ENCODE measurements around the gene ZNF492. TPM values are rescaled to one million over a fixed set of nuclear protein-coding genes. Genes with fewer than 3 reads are reported as not detected.
A peak's percentile ranks its signal among the peaks of the same experiment; 100 is the strongest.
"Not testable (repeated sequence)": the region's sequence is repeated elsewhere in the genome, so short reads cannot be mapped to it uniquely, and the experiment has no call there.

The ZNF492 gene
- total RNA-seq (2014; rRNA removed) (0.81 and 3.0 TPM in 2 replicates), Bru-seq, nascent RNA (percentile 41 among the genes with signal in this experiment), BruChase-seq, experiment 1, labeled RNA remaining after a 6-hour chase (percentile 34 among the genes with signal in this experiment), BruChase-seq, experiment 2, labeled RNA remaining after a 2-hour chase (percentile 30 among the genes with signal in this experiment)
- long read RNA-seq: 0 reads

DNA sequence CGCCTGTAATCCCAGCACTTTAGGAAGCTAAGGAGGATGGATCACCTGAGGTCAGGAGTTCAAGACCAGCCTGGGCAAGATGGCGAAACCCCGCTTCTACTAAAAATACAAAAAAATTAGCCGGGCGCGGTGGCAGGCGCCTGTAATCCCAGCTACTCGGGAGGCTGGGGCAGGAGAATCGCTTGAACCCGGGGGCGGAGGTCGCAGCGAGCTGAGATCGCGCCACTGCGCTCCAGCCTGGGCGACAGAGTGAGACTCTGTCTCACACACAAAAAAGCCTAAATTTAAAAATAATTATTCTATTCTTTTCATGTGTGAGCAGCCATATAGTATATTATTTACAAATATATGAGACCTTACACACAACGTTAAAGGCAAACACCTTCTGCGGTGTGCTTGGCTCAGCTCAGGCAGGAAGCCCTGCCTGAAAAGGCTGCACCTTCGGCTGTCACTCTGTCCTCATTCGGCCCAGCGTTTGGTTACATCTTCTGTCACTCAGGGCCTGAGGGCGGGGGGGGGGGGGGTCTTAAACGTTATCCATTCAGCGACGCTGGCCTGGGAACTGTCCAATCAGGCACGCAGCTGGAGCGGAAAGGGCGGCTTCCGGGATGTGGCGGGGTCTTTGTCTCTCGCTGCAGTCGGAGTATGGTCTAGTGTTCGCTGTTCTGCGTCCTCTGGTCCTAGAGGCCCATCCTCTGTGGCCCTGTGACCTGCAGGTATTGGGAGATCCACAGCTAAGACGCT is at the start of gene ZNF492:
ZNF492 (plus strand) TSS at position 619 of the 744 bp plus-strand sequence. CDS start 19,076 bp downstream, outside the sequence.
- CTCF ChIA-PET; POLR2A ChIA-PET (ENCODE audit: unreplicated experiment); H3K27ac ChIP-seq (ENCODE audit: low read length); BruUV-seq (replicated peaks); H3K4me1 ChIP-seq (ENCODE audit: insufficient read depth, low read length); H3K36me3 ChIP-seq (ENCODE audit: low read depth, low read length); intact Hi-C loops (cut with micrococcal nuclease); H4K20me1 ChIP-seq (ENCODE audit: low read length); H3K9me2 ChIP-seq (replicated peaks; ENCODE audit: low read length); H3F3A ChIP-seq (ENCODE audit: low read length, unreplicated experiment); H3K27me3 ChIP-seq (ENCODE audit: low read length): not testable (repeated sequence)
- Histone ChIP-seq H3K4me3 (ENCODE audit: low read length) (peak within 1 kb of the TSS; percentile 85), H3K4me2 (ENCODE audit: low read length) (peak within 1 kb of the TSS; percentile 75), H3K9me3 (ENCODE audit: low read length) (peaks cover 17% of the 10 kb centered on the region), H2AFZ (ENCODE audit: low read length) (peak within 1 kb of the TSS; percentile 77), H3K9ac (ENCODE audit: low read length) (peak within 1 kb of the TSS; percentile 68), H3K79me2 (ENCODE audit: low read length) (peaks cover 14% of the 10 kb centered on the region)
- DNase-seq: peak; percentile 78
- ATAC-seq: peak; percentile 89

GRCh38 chr19:22595422-22595821 is 38.7 kb upstream of the ZNF492 start:
- no peak overlapping the region for H3K27ac ChIP-seq (ENCODE audit: low read length)
- ChIA-PET POLR2A (ENCODE audit: unreplicated experiment) (no interaction called here), CTCF (no interaction called here)
- H4K20me1 ChIP-seq (ENCODE audit: low read length): no peaks in the 10 kb centered on the region
- H3K9me2 ChIP-seq (replicated peaks; ENCODE audit: low read length): no peaks in the 10 kb centered on the region
- no peak for TF ChIP-seq EZH2phosphoT487 (IDR thresholded peaks at IDR 0.05; ENCODE audit: borderline replicate concordance, low read length)
- TF ChIP-seq, protein P1, sequence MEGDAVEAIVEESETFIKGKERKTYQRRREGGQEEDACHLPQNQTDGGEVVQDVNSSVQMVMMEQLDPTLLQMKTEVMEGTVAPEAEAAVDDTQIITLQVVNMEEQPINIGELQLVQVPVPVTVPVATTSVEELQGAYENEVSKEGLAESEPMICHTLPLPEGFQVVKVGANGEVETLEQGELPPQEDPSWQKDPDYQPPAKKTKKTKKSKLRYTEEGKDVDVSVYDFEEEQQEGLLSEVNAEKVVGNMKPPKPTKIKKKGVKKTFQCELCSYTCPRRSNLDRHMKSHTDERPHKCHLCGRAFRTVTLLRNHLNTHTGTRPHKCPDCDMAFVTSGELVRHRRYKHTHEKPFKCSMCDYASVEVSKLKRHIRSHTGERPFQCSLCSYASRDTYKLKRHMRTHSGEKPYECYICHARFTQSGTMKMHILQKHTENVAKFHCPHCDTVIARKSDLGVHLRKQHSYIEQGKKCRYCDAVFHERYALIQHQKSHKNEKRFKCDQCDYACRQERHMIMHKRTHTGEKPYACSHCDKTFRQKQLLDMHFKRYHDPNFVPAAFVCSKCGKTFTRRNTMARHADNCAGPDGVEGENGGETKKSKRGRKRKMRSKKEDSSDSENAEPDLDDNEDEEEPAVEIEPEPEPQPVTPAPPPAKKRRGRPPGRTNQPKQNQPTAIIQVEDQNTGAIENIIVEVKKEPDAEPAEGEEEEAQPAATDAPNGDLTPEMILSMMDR (conservative IDR thresholded peaks at IDR 0.05; ENCODE audit: low read depth, low read length): no peak
- TF ChIP-seq EZH2 (IDR thresholded peaks at IDR 0.05; ENCODE audit: low read length, unreplicated experiment): no peak
- no peaks in the 10 kb centered on the region for H3K79me2 ChIP-seq (ENCODE audit: low read length)
- no peak overlapping the region for H3K4me3 ChIP-seq (ENCODE audit: low read length)
- H3K36me3 ChIP-seq (ENCODE audit: low read depth, low read length): no peaks in the 10 kb centered on the region
- no TSS peak for BruUV-seq (replicated peaks)
- H2AFZ ChIP-seq (ENCODE audit: low read length): no peak overlapping the region
- intact Hi-C loops (cut with micrococcal nuclease): no loop called here
- no peaks in the 10 kb centered on the region for H3K27me3 ChIP-seq (ENCODE audit: low read length)
- DNase-seq (no peak), ATAC-seq (no peak)
- no peak overlapping the region for H3K4me2 ChIP-seq (ENCODE audit: low read length)
- no peak overlapping the region for H3K9ac ChIP-seq (ENCODE audit: low read length)
- no peaks in the 10 kb centered on the region for H3K4me1 ChIP-seq (ENCODE audit: insufficient read depth, low read length)
- no peaks in the 10 kb centered on the region for H3F3A ChIP-seq (ENCODE audit: low read length, unreplicated experiment)
- peaks cover 26% of the 10 kb centered on the region; the same call in 1 of the 2 replicates for H3K9me3 ChIP-seq (ENCODE audit: low read length)

DNA sequence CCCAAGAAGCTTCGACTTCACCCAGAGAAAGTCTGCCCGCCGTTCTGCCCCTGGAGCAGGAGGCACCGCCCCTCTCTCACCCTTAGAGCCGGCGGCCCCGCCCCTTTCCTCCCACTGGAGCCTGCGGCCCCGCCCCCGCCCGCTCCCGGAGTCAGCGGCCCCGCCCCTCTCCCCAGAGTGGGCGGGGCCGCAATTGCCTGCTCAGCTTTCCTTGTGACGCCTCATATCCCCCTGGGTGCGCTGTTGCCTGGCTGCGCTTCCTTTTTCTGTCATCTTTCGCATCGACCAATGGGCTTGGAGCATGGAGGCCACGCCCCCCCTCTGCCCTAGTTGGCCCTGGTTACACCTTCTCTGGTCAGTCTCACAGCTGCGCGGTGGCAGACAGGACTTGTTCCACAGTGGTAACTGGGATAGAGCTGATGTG is 38.2 kb upstream of the ZNF492 start:
- Histone ChIP-seq H3F3A (ENCODE audit: low read length, unreplicated experiment) (no peaks in the 10 kb centered on the region), H3K4me3 (ENCODE audit: low read length) (no peak overlapping the region), H3K36me3 (ENCODE audit: low read depth, low read length) (no peaks in the 10 kb centered on the region), H3K4me2 (ENCODE audit: low read length) (no peak overlapping the region), H3K27ac (ENCODE audit: low read length) (no peak overlapping the region), H3K4me1 (ENCODE audit: insufficient read depth, low read length) (no peaks in the 10 kb centered on the region), H3K79me2 (ENCODE audit: low read length) (no peaks in the 10 kb centered on the region), H3K9ac (ENCODE audit: low read length) (no peak overlapping the region), H2AFZ (ENCODE audit: low read length) (no peak overlapping the region), H3K9me3 (ENCODE audit: low read length) (peaks cover 26% of the 10 kb centered on the region; the same call in 1 of the 2 replicates), H3K27me3 (ENCODE audit: low read length) (no peaks in the 10 kb centered on the region), H4K20me1 (ENCODE audit: low read length) (no peaks in the 10 kb centered on the region), H3K9me2 (replicated peaks; ENCODE audit: low read length) (no peaks in the 10 kb centered on the region)
- POLR2A ChIA-PET (ENCODE audit: unreplicated experiment): no interaction called here
- intact Hi-C loops (cut with micrococcal nuclease): no loop called here
- DNase-seq: no peak
- no peak for TF ChIP-seq EZH2phosphoT487 (IDR thresholded peaks at IDR 0.05; ENCODE audit: borderline replicate concordance, low read length)
- TF ChIP-seq, protein P1 (conservative IDR thresholded peaks at IDR 0.05; ENCODE audit: low read depth, low read length): no peak
- no peak for TF ChIP-seq EZH2 (IDR thresholded peaks at IDR 0.05; ENCODE audit: low read length, unreplicated experiment)
- BruUV-seq (replicated peaks): no TSS peak
- ATAC-seq: no peak
- CTCF ChIA-PET: no interaction called here
